DMS79 treated with DMSO at 0.1 percent for 48 hours (cell line): ENCODE data around the gene ARTN.

Experiments used
- DNase-seq: peaks from one replicate; lab custom pipeline; 2025; lab: John Stamatoyannopoulos, UW

ARTN gene, protein sequence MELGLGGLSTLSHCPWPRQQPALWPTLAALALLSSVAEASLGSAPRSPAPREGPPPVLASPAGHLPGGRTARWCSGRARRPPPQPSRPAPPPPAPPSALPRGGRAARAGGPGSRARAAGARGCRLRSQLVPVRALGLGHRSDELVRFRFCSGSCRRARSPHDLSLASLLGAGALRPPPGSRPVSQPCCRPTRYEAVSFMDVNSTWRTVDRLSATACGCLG

GRCh38 chr1:43933386-43934100, at the start of gene ARTN:
ARTN (plus strand) TSS chr1:43933801; CDS start chr1:43935657, 1,856 bp downstream.
- DNase-seq, result peak; percentile 76

DNA sequence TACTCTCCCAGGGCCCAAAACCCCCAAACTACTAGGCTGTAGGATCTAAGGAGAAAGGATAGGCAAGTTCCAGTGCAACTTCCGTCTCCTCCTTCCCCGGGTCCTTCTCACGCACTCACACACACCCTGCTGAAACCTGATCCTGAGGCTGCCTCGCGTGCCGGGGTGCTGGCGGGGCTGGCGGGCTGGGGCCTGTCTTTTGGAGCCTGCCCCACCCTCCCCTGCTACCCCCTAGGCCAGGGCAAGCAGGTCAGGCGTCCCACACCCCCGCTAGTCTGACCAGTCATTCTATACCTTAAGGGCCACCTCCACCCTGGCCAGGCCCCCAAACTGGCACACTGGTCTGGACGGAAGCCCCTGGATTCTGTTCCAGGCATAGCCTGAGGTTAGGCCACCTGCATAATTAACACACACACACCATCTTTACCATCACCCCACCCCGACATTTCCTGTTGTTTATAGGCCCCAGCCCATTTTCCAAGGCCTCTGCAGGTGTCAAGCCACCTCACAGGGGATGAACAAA, 48.3 kb upstream of the ARTN start:
- no peak for DNase-seq

DNA sequence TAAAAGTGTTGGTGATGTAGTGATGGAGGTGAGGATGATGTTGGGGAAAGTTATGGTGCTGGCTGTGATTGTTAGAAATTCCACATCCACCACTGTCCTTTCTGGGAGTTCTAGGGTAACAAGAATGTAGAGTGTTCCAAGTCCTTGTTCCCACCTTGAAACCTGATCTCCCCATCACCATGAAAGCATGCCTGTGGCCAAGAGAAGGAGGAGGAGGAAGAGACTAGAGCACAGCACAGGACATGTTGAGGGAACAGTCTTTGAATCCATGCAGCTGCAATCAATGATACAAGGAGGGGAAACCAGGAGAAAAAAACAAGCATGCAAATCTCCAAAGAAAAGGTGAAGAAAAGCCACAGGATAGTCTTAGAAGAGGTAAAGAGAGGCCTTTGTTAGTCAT, 45.9 kb upstream of the ARTN start:
- no peak for DNase-seq

DNA sequence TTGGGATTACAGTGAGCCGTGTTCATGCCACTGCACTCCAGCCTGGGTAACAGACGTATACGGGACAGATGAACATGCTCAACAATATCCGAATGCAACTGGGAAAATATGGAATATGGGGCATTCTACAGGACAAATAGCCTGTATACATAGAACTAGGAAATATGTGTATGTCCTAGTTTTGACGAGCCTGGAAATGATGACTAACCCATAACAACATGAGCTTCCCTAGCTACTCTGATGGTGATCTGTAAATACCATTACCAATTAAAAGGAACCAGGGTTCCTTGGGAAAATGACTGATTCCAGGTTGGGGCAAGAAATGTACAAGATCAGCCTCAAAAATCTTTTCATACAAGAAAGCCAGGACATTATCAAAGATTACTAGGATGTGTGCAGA, 42.8 kb upstream of the ARTN start:
- DNase-seq, result no peak

GRCh38 chr1:43893006-43893405, 40.6 kb upstream of the ARTN start:
- no peak for DNase-seq

GRCh38 chr1:43898981-43899380, 34.6 kb upstream of the ARTN start:
- no peak for DNase-seq

DNA sequence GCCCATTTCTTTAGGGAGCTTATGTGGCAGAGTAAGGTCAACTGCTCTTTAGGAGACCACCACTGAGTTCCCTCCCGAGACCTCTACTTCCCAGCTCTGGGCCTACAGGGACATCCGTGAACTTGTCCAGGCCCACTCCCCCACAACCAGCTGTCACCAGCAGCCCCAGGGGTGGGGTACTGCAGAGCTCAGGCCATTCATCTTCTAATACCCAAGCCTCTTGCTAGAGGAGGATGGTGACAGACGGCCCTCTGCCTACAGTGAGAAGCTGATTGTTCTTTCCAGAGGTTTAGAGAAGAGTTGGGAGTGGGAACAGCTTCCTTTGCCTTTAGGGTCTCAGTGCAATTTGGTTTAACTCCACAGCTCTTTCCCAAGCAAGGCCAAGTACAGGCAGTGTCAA, 33.2 kb upstream of the ARTN start:
- no peak for DNase-seq

GRCh38 chr1:43901196-43901961, 32.2 kb upstream of the ARTN start:
- no peak for DNase-seq

GRCh38 chr1:43902058-43902831, 31.4 kb upstream of the ARTN start:
- peak; percentile 13 for DNase-seq

DNA sequence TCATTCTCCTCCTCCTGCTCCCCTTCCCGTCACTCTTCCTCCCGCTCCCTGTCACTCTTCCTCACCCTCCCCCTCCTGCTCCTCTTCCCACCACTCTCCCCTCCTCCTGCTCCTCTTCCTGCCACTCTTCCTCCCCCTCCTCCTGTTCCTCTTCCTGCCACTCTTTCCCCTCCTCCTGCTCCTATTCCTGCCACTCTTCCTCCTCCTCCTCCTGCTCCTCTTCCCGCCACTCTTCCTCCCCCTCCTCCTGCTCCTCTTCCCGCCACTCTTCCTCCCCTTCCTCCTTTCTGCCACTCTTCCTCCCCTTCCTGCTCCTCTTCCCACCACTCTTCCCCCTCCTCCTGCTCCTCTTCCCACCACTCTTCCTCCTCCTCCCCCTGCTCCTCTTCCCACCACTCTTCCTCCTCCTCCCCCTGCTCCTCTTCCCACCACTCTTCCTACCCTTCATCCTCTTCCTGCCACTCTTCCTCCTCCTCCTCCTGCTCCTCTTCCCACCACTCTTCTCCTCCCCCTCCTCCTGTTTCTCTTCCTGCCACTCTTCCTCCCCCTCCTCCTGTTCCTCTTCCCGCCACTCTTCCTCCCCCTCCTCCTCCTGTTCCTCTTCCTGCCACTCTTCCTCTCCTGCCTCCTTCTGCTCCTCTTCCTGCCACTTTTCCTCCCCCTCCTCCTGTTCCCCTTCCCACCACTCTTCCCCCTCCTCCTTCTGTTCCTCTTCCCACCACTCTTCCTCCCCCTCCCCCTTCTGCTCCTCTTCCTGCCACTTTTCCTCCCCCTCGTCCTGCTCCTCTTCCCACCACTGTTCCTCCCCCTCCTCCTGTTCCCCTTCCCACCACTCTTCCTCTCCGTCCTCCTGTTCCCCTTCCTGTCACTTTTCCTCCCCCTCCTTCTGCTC, 28.7 kb upstream of the ARTN start:
- no peak for DNase-seq

- no peak for DNase-seq
Measured at GRCh38 chr1:43908226-43908625, 25.4 kb upstream of the ARTN start.

DNA sequence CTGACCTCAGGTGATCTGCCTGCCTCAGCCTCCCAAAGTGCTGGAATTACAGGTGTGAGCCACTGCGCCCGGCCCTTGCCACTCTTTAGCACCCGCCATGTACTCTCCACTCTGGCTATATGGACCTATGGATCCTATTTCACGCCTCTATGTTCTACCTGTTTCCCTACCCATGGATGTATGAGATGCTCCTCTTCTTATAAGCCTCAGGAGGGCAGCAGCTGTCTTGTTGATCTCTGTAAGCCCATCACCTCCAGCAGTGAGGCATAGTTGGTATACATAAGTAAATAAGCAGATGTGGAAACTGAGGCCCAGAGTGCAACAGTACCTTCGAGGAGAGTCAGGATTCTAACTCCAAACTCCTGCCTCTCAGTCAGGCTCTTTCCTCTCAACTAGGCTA, 24.7 kb upstream of the ARTN start:
- no peak for DNase-seq

GRCh38 chr1:43910343-43910742, 23.3 kb upstream of the ARTN start:
- no peak for DNase-seq

- no peak for DNase-seq
Measured at GRCh38 chr1:43912607-43913006, 21.0 kb upstream of the ARTN start.

DNA sequence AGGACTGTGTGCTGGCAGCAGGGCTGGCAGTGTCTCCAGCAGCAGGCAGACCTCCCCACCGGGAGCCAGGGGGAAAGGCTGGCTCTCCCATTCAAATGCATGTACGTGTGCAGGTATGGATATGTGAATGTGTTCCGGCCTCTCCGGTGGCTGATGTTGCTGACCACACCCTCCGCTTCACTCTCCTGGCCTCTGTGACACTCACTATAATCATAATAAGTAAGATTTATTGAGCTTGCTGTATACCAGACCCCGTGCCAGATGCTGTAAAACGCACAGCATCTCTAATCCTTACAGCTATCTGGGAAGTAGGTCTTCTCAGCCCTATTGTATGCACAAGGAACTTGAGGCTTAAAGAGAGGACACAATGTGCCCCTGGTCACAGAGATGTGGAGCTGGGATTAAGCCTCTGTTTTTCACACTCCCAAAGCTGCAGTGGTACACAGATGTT, 20.5 kb upstream of the ARTN start:
- DNase-seq, result no peak

GRCh38 chr1:43913666-43914360, 19.8 kb upstream of the ARTN start:
- DNase-seq, result no peak

GRCh38 chr1:43914576-43915525, 18.8 kb upstream of the ARTN start:
- DNase-seq, result no peak

GRCh38 chr1:43919906-43920305, 13.7 kb upstream of the ARTN start:
- DNase-seq, result no peak

- DNase-seq, result no peak
Measured at GRCh38 chr1:43921022-43921421, 12.6 kb upstream of the ARTN start.
